WTC11 (cell line): Measurements from ENCODE around the gene SLC23A2.

Experiments used
- ATF2 ChIP-seq: sonication (generic); formaldehyde crosslinking; IDR thresholded peaks from 2 replicates; pipeline ENCODE4 v1.8.1; 2022; ENCODE audit warnings: low read depth, missing genetic modification reagents, borderline replicate concordance
- CTCF ChIP-seq: fragments of 200-600 bp; IDR thresholded peaks from 2 replicates; pipeline ENCODE4 v1.8.0; 2022; ENCODE audit warnings: antibody characterized with exemption
- GTF2I ChIP-seq: fragments of 250-450 bp; sonication (Bioruptor Pico); conservative IDR thresholded peaks from 2 replicates; pipeline ENCODE4 v1.4.0; 2021; ENCODE audit warnings: mild to moderate bottlenecking
- MYBL2 ChIP-seq: sonication (generic); formaldehyde crosslinking; IDR thresholded peaks from 2 replicates; pipeline ENCODE4 v1.8.1; 2023; ENCODE audit warnings: mild to moderate bottlenecking, moderate library complexity, missing genetic modification reagents
- NFE2L1 ChIP-seq: sonication (generic); formaldehyde crosslinking; IDR thresholded peaks from 2 replicates; pipeline ENCODE4 v1.8.1; 2023; ENCODE audit warnings: missing genetic modification reagents
- PREB ChIP-seq: sonication (generic); formaldehyde crosslinking; IDR thresholded peaks from 2 replicates; pipeline ENCODE4 v1.8.1; 2022; ENCODE audit warnings: mild to moderate bottlenecking, missing genetic modification reagents, moderate library complexity, borderline replicate concordance
- SMAD4 ChIP-seq: sonication (generic); formaldehyde crosslinking; IDR thresholded peaks from 2 replicates; pipeline ENCODE4 v1.8.0; 2022; ENCODE audit warnings: mild to moderate bottlenecking, missing genetic modification reagents
- TF ChIP-seq, protein P1 (sequence below): sonication (generic); formaldehyde crosslinking; IDR thresholded peaks from 2 replicates; pipeline ENCODE4 v1.8.1; 2023; ENCODE audit warnings: mild to moderate bottlenecking, missing genetic modification reagents, moderate library complexity

DNA sequence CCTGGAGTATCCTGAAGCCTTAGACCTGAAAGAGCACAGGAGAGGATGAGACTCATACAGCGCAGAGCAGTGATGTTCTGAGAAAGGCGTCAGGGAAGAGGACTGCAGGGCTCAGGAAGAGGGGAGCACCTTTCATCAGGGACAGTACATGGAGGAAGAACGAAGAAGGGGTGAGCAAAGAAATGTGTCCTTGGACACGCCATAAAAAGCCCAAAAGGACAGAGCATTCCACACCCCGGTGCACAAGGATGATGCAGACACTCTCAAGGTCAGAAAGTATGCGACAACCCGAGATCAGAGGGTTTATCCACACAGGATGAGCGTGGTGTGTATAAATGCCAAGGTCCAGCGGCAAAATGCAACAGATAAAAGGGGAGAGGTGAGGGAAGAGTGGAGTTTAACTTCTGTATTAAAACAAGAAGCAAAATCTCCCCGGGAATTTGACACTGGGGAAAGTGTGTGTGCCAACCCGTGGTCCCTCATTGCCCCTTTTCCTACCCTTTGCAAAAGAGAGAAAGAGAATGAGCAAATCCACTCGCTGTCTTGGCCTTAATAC is 64.4 kb downstream of the SLC23A2 start:
- TF ChIP-seq CTCF (no peak), GTF2I (CRISPR knock-in tag) (no peak), SMAD4 (CRISPR knock-in tag) (no peak), MYBL2 (CRISPR knock-in tag) (no peak), ATF2 (CRISPR knock-in tag) (no peak), NFE2L1 (no peak), PREB (CRISPR knock-in tag) (no peak)
- TF ChIP-seq, protein P1, sequence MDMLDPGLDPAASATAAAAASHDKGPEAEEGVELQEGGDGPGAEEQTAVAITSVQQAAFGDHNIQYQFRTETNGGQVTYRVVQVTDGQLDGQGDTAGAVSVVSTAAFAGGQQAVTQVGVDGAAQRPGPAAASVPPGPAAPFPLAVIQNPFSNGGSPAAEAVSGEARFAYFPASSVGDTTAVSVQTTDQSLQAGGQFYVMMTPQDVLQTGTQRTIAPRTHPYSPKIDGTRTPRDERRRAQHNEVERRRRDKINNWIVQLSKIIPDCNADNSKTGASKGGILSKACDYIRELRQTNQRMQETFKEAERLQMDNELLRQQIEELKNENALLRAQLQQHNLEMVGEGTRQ (CRISPR knock-in tag) = no peak
